SU-DHL-6 (cell line): ENCODE data around the gene CTR9.
A peak's percentile ranks its signal among the peaks of the same experiment; 100 is the strongest.

Experiments
- H2AFZ ChIP-seq: fragments of 200-600 bp; sonication (generic); 2 replicates; pipeline ENCODE4 v1.6.1; 2014; ENCODE audit warnings: low read depth, mild to moderate bottlenecking, moderate library complexity, mixed read lengths, antibody characterized with exemption, low read length; ENCODE audit not compliant: severe bottlenecking
- H3F3A ChIP-seq: fragments of 200-600 bp; shearing (Covaris generic); 2 replicates; pipeline ENCODE4 v1.6.0; 2016; ENCODE audit warnings: antibody characterized with exemption, mild to moderate bottlenecking; ENCODE audit not compliant: insufficient read depth
- H3K27ac ChIP-seq: fragments of 200-600 bp; sonication (generic); 2 replicates; pipeline ENCODE4 v1.5.1; 2016; ENCODE audit warnings: low read depth, mild to moderate bottlenecking, low read length, moderate library complexity, mixed read lengths
- H3K27me3 ChIP-seq: fragments of 200-600 bp; sonication (generic), shearing (Covaris generic); 2 replicates; pipeline ENCODE4 v1.6.0; 2014; ENCODE audit warnings: mild to moderate bottlenecking, low read length
- H3K36me3 ChIP-seq: fragments of 200-600 bp; sonication (generic); 2 replicates; pipeline ENCODE4 v1.6.1; 2014; ENCODE audit warnings: mild to moderate bottlenecking, low read length, mixed read lengths
- H3K4me2 ChIP-seq: fragments of 300-600, 200-600 bp; shearing (Covaris generic), sonication (generic); 2 replicates; pipeline ENCODE4 v1.6.0; 2014; ENCODE audit warnings: low read length, low read depth, mild to moderate bottlenecking; ENCODE audit not compliant: poor library complexity, severe bottlenecking
- H3K4me3 ChIP-seq: fragments of 200-600 bp; sonication (generic); 2 replicates; pipeline ENCODE4 v1.5.1; 2014; ENCODE audit warnings: antibody characterized with exemption, low read length, mild to moderate bottlenecking, mixed read lengths; ENCODE audit not compliant: insufficient read depth, poor library complexity, severe bottlenecking
- H3K79me2 ChIP-seq: fragments of 200-600 bp; sonication (generic); 2 replicates; pipeline ENCODE4 v1.6.1; 2014; ENCODE audit warnings: mild to moderate bottlenecking, low read length, moderate library complexity; ENCODE audit not compliant: insufficient read depth
- H3K9ac ChIP-seq: fragments of 200-600 bp; sonication (generic); 2 replicates; pipeline ENCODE4 v1.7.0; 2014; ENCODE audit warnings: mild to moderate bottlenecking, low read length
- H3K9me2 ChIP-seq: fragments of 200-600 bp; sonication (generic); replicated peaks from 2 replicates; pipeline ENCODE4 v1.6.1; 2014; ENCODE audit warnings: low read length; ENCODE audit not compliant: insufficient read depth
- H3K9me3 ChIP-seq: fragments of 200-600 bp; sonication (generic); 2 replicates; pipeline ENCODE4 v1.6.1; 2014; ENCODE audit warnings: low read length, mixed read lengths; ENCODE audit not compliant: insufficient read depth
- H4K20me1 ChIP-seq: fragments of 200-600 bp; sonication (generic); 2 replicates; pipeline ENCODE4 v1.6.1; 2014; ENCODE audit warnings: low read depth, mild to moderate bottlenecking, antibody characterized with exemption, low read length, moderate library complexity, mixed read lengths
- CTCF ChIP-seq: fragments of 200-600 bp; sonication (generic); IDR thresholded peaks from one replicate; pipeline ENCODE4 v1.5.1; 2017; ENCODE audit warnings: antibody characterized with exemption, mild to moderate bottlenecking, low read length, moderate library complexity; ENCODE audit not compliant: insufficient read depth, poor library complexity, severe bottlenecking
- EZH2phosphoT487 ChIP-seq: fragments of 200-600 bp; sonication (generic), shearing (Covaris generic); conservative IDR thresholded peaks from 2 replicates; pipeline ENCODE4 v1.6.1; 2018; ENCODE audit warnings: mild to moderate bottlenecking, antibody characterized with exemption, low read length, moderate library complexity, mixed read lengths

The CTR9 gene

DNA sequence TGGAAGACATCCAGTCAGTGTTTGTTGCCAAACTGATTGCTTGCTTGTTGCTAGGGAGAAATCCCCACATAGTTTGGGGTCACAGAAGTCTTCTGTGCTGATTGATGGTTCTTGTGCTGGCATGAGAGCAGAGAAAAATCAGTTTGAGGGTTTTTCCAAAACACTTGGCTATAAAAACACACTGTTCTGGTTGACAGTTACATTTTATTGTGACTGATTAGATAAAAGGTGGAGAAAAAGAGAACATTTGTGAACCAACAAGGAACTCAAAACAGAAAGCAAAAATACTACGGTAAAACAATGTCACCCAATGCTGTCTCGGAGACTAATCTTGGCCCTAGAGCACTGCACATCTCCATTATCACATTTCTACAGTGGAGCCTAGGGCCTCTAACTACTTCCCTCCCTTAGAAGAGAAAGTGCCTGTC lies 72.1 kb downstream of the CTR9 start:
- Histone ChIP-seq H3F3A (no peaks in the 10 kb centered on the region), H3K9me2 (no peaks in the 10 kb centered on the region), H3K4me3 (no peak overlapping the region), H2AFZ (no peak overlapping the region), H3K36me3 (no peaks in the 10 kb centered on the region), H4K20me1 (no peaks in the 10 kb centered on the region), H3K27me3 (no peaks in the 10 kb centered on the region), H3K27ac (no peak overlapping the region), H3K9me3 (no peaks in the 10 kb centered on the region), H3K4me2 (no peak overlapping the region), H3K9ac (no peak overlapping the region), H3K79me2 (no peaks in the 10 kb centered on the region)
- no peak for TF ChIP-seq CTCF
- TF ChIP-seq EZH2phosphoT487: no peak

GRCh38 chr11:10824888-10825287 lies 73.8 kb downstream of the CTR9 start:
- no peaks in the 10 kb centered on the region for H3K27me3 ChIP-seq
- H3K9ac ChIP-seq: no peak overlapping the region
- H3K27ac ChIP-seq: no peak overlapping the region
- H3K4me2 ChIP-seq: peak overlapping the region; percentile 1
- H3K9me3 ChIP-seq: no peaks in the 10 kb centered on the region
- H3F3A ChIP-seq: no peaks in the 10 kb centered on the region
- H4K20me1 ChIP-seq: no peaks in the 10 kb centered on the region
- no peaks in the 10 kb centered on the region for H3K9me2 ChIP-seq
- TF ChIP-seq EZH2phosphoT487 (no peak), CTCF (no peak)
- no peaks in the 10 kb centered on the region for H3K36me3 ChIP-seq
- H2AFZ ChIP-seq: peak overlapping the region; percentile 84
- no peak overlapping the region for H3K4me3 ChIP-seq
- H3K79me2 ChIP-seq: no peaks in the 10 kb centered on the region

DNA sequence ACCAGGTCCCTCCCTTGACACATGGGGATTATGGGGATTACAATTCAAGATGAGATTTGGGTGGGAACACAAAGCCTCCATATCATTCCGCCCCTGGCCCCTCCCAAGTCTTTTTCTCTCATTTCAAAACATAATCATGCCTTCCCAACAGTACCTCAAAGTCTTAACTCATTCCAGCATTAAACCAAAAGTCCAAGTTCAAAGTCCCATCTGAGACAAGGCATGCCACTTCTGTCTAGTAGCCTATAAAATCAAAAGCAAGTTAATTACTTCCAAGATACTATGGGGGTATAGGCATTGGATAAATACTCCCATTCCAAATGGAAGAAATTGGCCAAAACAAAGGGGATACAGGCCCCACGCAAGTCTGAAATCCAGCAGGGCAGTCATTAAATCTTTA lies 77.4 kb downstream of the CTR9 start:
- no peaks in the 10 kb centered on the region for H3K79me2 ChIP-seq
- TF ChIP-seq CTCF (no peak), EZH2phosphoT487 (no peak)
- no peaks in the 10 kb centered on the region for H3F3A ChIP-seq
- H3K9me3 ChIP-seq: no peaks in the 10 kb centered on the region
- H3K9me2 ChIP-seq: no peaks in the 10 kb centered on the region
- no peak overlapping the region for H3K4me2 ChIP-seq
- H2AFZ ChIP-seq: no peak overlapping the region
- H3K4me3 ChIP-seq: no peak overlapping the region
- no peak overlapping the region for H3K27ac ChIP-seq
- no peaks in the 10 kb centered on the region for H3K36me3 ChIP-seq
- H3K9ac ChIP-seq: no peak overlapping the region
- H4K20me1 ChIP-seq: no peaks in the 10 kb centered on the region
- no peaks in the 10 kb centered on the region for H3K27me3 ChIP-seq
